Left ventricle myocardium inferior (tissue), 1 donor: ENCODE results near the gene TRIP6. TPM values are rescaled to one million over a fixed set of nuclear protein-coding genes. Genes with fewer than 3 reads are reported as not detected.
"Not testable (repeated sequence)": the region's sequence is repeated elsewhere in the genome, so short reads cannot be mapped to it uniquely, and the experiment has no call there.

Experiments
- DNase-seq: peaks from one replicate; pipeline ENCODE4 v3.0.0-alpha.2; 2020
- H3K27ac ChIP-seq: fragments of 200-600 bp; replicated peaks from 2 replicates; pipeline ENCODE4 v1.8.0; 2021
- H3K27me3 ChIP-seq: fragments of 200-600 bp; 2 replicates; pipeline ENCODE4 v1.8.0; 2021; ENCODE audit warnings: low read depth
- H3K36me3 ChIP-seq: fragments of 200-600 bp; 2 replicates; pipeline ENCODE4 v1.8.0; 2021
- H3K4me1 ChIP-seq: fragments of 200-600 bp; 2 replicates; pipeline ENCODE4 v1.8.0; 2021
- H3K4me3 ChIP-seq: fragments of 200-600 bp; 2 replicates; pipeline ENCODE4 v1.8.0; 2021; ENCODE audit warnings: mild to moderate bottlenecking, moderate library complexity
- H3K9me3 ChIP-seq: fragments of 200-600 bp; replicated peaks from 2 replicates; pipeline ENCODE4 v1.8.0; 2021
- intact Hi-C: fragments of 100-400 bp; cut with micrococcal nuclease; formaldehyde crosslinking; loops from one replicate; pipeline ENCODE4 v1.11.0; 2022
- total RNA-seq: library from RNA; stranded (reverse); fragmentation: NEBNext Ultra II Directional; extraction: Animal tissue kit (Norgen Biotek cat#: 25700); gene quantifications from one replicate; pipeline ENCODE4 v1.2.1, GENCODE V29; 2021
- TF ChIP-seq, protein P1 (sequence below): fragments of 200-600 bp; IDR thresholded peaks from 2 replicates; pipeline ENCODE4 v1.8.0; 2021; ENCODE audit warnings: antibody characterized with exemption, mild to moderate bottlenecking, borderline replicate concordance
- donor health status: DM: no; HTN: yes; CAD: no; lungs with severe emphysema.

Gene TRIP6
- total RNA-seq, 1 donor from 2014 or later: 11.7 TPM

DNA sequence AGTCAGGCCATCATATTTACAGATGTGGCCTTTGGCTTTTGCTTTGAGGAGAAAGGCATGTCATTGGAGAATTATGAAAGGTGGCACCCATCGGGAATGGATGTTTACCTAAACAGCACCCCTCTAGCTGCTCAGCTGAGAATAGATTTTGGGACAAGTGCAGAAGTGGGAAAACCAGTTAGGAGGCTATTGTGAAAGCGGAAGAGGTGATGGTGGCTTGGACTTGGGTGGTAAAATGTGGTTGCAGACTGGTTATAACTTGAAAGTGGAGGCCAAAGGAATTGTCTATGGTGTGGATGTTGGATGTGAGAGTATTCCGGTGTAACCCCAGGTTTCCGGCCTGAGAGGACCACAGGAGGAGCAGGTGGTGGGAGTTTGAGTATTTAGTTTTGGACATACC, 19.8 kb upstream of the TRIP6 start:
- intact Hi-C loops: no loop called here
- Histone ChIP-seq H3K27me3 (no peaks in the 10 kb centered on the region), H3K4me1 (peaks cover 9% of the 10 kb centered on the region), H3K36me3 (no peaks in the 10 kb centered on the region), H3K9me3 (no peaks in the 10 kb centered on the region), H3K27ac (no peak overlapping the region), H3K4me3 (no peak overlapping the region)
- DNase-seq: no peak
- TF ChIP-seq, protein P1, sequence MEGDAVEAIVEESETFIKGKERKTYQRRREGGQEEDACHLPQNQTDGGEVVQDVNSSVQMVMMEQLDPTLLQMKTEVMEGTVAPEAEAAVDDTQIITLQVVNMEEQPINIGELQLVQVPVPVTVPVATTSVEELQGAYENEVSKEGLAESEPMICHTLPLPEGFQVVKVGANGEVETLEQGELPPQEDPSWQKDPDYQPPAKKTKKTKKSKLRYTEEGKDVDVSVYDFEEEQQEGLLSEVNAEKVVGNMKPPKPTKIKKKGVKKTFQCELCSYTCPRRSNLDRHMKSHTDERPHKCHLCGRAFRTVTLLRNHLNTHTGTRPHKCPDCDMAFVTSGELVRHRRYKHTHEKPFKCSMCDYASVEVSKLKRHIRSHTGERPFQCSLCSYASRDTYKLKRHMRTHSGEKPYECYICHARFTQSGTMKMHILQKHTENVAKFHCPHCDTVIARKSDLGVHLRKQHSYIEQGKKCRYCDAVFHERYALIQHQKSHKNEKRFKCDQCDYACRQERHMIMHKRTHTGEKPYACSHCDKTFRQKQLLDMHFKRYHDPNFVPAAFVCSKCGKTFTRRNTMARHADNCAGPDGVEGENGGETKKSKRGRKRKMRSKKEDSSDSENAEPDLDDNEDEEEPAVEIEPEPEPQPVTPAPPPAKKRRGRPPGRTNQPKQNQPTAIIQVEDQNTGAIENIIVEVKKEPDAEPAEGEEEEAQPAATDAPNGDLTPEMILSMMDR: no peak

DNA sequence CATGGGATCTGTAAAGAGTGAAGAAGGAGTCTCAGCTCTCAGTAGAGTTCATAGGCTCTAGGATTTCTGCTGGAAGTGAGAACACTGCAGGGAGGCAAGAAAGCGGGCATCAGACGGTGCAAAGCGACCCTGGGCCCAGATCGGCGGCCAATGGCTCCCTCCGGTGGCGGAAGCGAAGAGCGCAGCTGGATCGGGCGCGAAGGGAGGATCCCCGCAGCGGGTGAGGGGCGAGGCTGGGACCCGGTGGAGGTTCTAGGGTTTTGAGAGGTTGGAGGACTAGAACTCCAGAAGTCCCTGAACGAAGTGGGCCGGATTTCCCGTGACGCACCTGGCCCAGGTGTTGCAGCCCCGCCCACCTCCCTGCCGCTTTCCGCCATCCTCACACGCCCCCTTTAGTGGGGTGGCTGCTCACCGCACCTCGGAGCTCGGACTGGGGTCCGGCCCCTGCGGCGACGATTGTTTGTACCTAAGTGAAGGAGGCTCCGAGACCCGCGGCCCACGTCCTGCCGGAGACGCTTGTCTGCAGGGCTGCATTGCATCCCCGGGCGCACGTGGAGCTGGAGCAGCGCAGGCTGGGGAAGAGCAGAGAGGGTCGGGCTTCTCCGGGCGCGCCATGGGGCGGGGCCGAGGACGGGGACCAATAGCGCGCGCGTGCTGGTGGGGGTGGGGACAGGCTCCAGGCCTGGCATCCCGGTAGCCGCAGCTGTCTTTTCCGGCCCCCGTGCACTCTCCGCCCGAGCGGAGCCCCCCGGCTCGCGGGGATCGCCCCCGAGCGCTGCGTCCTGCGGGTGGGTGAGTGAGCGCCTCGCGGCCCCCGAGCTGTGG, 14.9 kb upstream of the TRIP6 start, which contains the start of gene SLC12A9:
SLC12A9 (plus strand) TSS at position 666 of the 825 bp plus-strand sequence. CDS start 1,485 bp downstream, outside the sequence.
- peak within 1 kb of the TSS; percentile 81 for H3K4me3 ChIP-seq
- intact Hi-C loops: loop anchor here (5.0 kb wide), 1 partner anchor 45 kb away; no protein-coding TSS in a partner anchor
- H3K27ac ChIP-seq: peak within 1 kb of the TSS; percentile 83

DNA sequence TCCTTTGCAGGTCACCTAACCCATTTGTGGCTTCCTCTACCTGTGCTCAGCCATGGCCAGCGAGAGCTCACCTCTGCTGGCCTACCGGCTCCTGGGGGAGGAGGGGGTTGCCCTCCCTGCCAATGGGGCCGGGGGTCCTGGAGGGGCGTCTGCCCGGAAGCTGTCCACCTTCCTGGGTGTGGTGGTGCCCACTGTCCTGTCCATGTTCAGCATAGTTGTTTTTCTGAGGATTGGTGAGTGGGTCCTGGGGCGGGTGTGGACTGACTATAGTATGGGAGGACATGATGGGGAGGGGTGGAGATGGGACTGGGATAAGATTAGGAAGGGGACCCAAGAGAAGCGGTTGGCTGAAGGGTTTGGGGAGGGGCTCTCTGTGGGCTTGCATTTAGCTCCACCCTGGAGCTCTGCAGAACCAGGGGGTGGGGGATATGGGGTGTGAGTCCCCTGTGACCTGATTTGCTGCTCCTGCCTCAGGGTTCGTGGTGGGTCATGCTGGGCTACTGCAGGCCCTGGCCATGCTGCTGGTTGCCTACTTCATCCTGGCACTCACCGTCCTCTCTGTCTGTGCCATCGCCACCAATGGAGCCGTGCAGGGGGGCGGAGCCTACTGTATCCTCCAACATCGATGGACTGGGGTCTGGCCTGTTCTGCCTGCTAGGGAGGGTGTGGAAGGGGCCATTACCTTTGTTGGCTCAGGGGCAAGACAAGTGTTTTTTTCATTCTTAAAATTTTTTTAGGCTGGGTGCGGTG, 12.9 kb upstream of the TRIP6 start:
- TF ChIP-seq, protein P1: no peak
- Histone ChIP-seq H3K27ac (no peak overlapping the region), H3K4me3 (no peak overlapping the region), H3K9me3 (no peaks in the 10 kb centered on the region), H3K4me1 (peaks cover 18% of the 10 kb centered on the region), H3K36me3 (peaks cover 4% of the 10 kb centered on the region), H3K27me3 (no peaks in the 10 kb centered on the region)
- DNase-seq: no peak
- intact Hi-C loops: loop anchor here (5.0 kb wide), 1 partner anchor 47 kb away; no protein-coding TSS in a partner anchor

More for the DNA sequence above, 14.9 kb upstream of the TRIP6 start, which contains the start of gene SLC12A9:
- no peaks in the 10 kb centered on the region for H3K36me3 ChIP-seq
- peak; percentile 92 for DNase-seq
- TF ChIP-seq, protein P1: peak; percentile 96
- H3K9me3 ChIP-seq: no peaks in the 10 kb centered on the region
- no peaks in the 10 kb centered on the region for H3K27me3 ChIP-seq
- H3K4me1 ChIP-seq: peaks cover 18% of the 10 kb centered on the region

DNA sequence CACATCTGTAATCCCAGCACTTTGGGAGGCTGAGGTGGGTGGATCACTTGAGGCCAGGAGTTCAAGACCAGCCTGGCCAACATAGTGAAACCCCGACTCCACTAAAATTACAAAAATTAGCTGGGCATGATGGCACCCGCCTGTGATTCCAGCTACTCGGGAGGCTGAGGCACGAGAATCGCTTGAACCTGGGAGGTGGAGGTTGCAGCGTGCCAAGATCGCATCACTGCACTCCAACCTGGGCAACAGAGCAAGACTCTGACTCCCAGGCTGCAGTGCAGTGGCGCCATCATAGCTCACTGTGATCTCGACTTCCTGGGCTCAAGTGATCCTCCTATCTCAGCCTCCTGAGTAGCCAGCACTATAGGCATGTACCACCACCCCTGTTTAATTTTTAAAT, 12.3 kb upstream of the TRIP6 start:
- not testable (repeated sequence) for H3K9me3 ChIP-seq, H3K36me3 ChIP-seq, H3K4me3 ChIP-seq, H3K27ac ChIP-seq, DNase-seq, H3K27me3 ChIP-seq
- peaks cover 18% of the 10 kb centered on the region for H3K4me1 ChIP-seq
- intact Hi-C loops: loop anchor here (5.0 kb wide), 1 partner anchor 48 kb away; no protein-coding TSS in a partner anchor

DNA sequence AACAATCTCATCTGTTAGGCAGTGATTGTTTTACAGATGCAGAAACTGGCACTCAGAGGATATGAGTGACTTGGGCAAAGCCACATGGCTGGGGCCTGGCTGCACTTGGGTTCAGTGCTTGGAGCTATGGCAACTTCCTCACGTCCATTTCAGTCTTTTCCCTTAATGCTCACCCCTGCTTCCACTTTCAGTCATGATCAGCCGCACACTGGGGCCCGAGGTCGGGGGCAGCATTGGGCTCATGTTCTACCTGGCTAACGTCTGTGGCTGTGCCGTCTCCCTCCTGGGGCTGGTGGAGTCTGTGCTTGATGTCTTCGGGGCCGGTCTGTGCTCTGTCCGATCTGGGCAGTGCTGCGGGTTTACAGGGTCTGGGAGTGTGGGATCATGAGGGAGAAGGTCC, 11.7 kb upstream of the TRIP6 start:
- Histone ChIP-seq H3K27ac (no peak overlapping the region), H3K9me3 (no peaks in the 10 kb centered on the region), H3K27me3 (no peaks in the 10 kb centered on the region), H3K4me1 (peaks cover 18% of the 10 kb centered on the region), H3K4me3 (no peak overlapping the region), H3K36me3 (peaks cover 13% of the 10 kb centered on the region)
- intact Hi-C loops: no loop called here
- TF ChIP-seq, protein P1: no peak
- DNase-seq: no peak
